SK-MEL-5 (cell line): ENCODE data around the gene CRY1. TPM values are rescaled to one million over a fixed set of nuclear protein-coding genes. Genes with fewer than 3 reads are reported as not detected.
"Not testable (repeated sequence)": the region's sequence is repeated elsewhere in the genome, so short reads cannot be mapped to it uniquely, and the experiment has no call there.

Experiments used
- DNase-seq: peaks from one replicate; pipeline ENCODE4 v3.0.0-alpha.2; 2016; ENCODE audit warnings: low read depth, low spot score
- in situ Hi-C: cut with HindIII; loops from 2 replicates; pipeline ENCODE4 v1.10.0; 2016; ENCODE audit warnings: low sequenced_read_pairs, high pct_unique_total_duplicates, low pct_unique_long_range_greater_than_20kb
- total RNA-seq: library from RNA; depleted of rRNA; stranded (reverse); fragments of >200 nt; shearing (Covaris generic); gene quantifications from 2 replicates; pipeline ENCODE4 v1.2.3, GENCODE V29; 2014

The CRY1 gene
- total RNA-seq, 1 experiment from 2014 or later = 13.4 TPM

GRCh38 chr12:107111314-107111713 lies 18.0 kb upstream of the CRY1 start:
- DNase-seq = no peak
- in situ Hi-C loops = no loop called here

- no peak for DNase-seq
- in situ Hi-C loops = no loop called here
Observed at GRCh38 chr12:107109726-107110719, 16.7 kb upstream of the CRY1 start.

- in situ Hi-C loops = no loop called here
Observed at GRCh38 chr12:107108995-107109508, 15.7 kb upstream of the CRY1 start.

GRCh38 chr12:107108366-107108765 lies 15.0 kb upstream of the CRY1 start:
- DNase-seq, in situ Hi-C loops: not testable (repeated sequence)

More at GRCh38 chr12:107108995-107109508, 15.7 kb upstream of the CRY1 start:
- no peak for DNase-seq

GRCh38 chr12:107107381-107107780 lies 14.0 kb upstream of the CRY1 start:
- no peak for DNase-seq
- in situ Hi-C loops = no loop called here

GRCh38 chr12:107106241-107107025 lies 13.1 kb upstream of the CRY1 start:
- DNase-seq = no peak
- in situ Hi-C loops = no loop called here

GRCh38 chr12:107105410-107105703 lies 12.0 kb upstream of the CRY1 start:
- in situ Hi-C loops = no loop called here
- DNase-seq = no peak

- in situ Hi-C loops = no loop called here
- no peak for DNase-seq
Observed at GRCh38 chr12:107103516-107103915, 10.2 kb upstream of the CRY1 start.

- in situ Hi-C loops = no loop called here
- DNase-seq = no peak
Observed at GRCh38 chr12:107103097-107103496, 9.7 kb upstream of the CRY1 start.

- no peak for DNase-seq
- in situ Hi-C loops = no loop called here
Observed at GRCh38 chr12:107102294-107102693, 8.9 kb upstream of the CRY1 start.

GRCh38 chr12:107101651-107102050 lies 8.3 kb upstream of the CRY1 start:
- no peak for DNase-seq
- in situ Hi-C loops = no loop called here

GRCh38 chr12:107099917-107100316 lies 6.6 kb upstream of the CRY1 start:
- no peak for DNase-seq
- in situ Hi-C loops = no loop called here

- in situ Hi-C loops = no loop called here
- DNase-seq = no peak
Observed at GRCh38 chr12:107096571-107096970, 3.2 kb upstream of the CRY1 start.

- DNase-seq = no peak
Observed at GRCh38 chr12:107094183-107094448, 767 bp upstream of the CRY1 start.

GRCh38 chr12:107092669-107093416 lies 506 bp downstream of the CRY1 start:
- in situ Hi-C loops = no loop called here
- DNase-seq = no peak

More at GRCh38 chr12:107094183-107094448, 767 bp upstream of the CRY1 start:
- in situ Hi-C loops = no loop called here

GRCh38 chr12:107091989-107092641 lies 1.2 kb downstream of the CRY1 start:
- peak; percentile 97 for DNase-seq
- in situ Hi-C loops = no loop called here

GRCh38 chr12:107091381-107091780 lies 2.0 kb downstream of the CRY1 start:
- DNase-seq = no peak
- in situ Hi-C loops = no loop called here

- DNase-seq = no peak
- in situ Hi-C loops = no loop called here
Observed at GRCh38 chr12:107090711-107091110, 2.6 kb downstream of the CRY1 start.
